GM12874 (cell line): ENCODE results near the gene BAX.

Experiments used
- CTCF ChIP-seq: IDR thresholded peaks from 2 replicates; pipeline ENCODE4 v1.5.1; 2011; ENCODE audit warnings: low read depth, mild to moderate bottlenecking, control low read depth, low read length, moderate library complexity; ENCODE audit not compliant: insufficient read depth

BAX gene

DNA sequence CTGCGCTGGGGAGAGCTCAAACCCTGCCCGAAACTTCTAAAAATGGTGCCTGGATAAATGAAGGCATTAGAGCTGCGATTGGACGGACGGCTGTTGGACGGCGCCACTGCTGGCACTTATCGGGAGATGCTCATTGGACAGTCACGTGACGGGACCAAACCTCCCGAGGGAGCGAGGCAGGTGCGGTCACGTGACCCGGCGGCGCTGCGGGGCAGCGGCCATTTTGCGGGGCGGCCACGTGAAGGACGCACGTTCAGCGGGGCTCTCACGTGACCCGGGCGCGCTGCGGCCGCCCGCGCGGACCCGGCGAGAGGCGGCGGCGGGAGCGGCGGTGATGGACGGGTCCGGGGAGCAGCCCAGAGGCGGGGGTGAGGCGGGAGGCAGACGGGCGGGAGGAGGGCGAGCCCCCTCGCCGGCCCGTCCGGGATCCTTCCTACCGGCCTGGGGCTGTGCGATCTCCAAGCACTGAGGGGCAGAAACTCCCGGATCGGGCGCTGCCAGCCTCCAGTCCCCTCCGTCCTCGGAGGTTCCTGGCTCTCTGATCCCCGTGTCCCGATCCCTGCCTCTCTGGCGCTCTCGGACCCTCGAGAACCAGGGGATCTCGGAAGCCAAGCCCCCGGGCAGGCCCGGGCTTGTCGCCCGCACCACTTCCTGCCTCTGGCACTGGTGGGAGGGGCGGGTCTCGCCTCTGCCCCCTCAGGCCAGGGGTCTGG, at the start of gene BAX:
BAX (plus strand) TSS at position 281 of the 713 bp plus-strand sequence; CDS start at position 335, 54 bp downstream.
- TF ChIP-seq CTCF, result no peak

DNA sequence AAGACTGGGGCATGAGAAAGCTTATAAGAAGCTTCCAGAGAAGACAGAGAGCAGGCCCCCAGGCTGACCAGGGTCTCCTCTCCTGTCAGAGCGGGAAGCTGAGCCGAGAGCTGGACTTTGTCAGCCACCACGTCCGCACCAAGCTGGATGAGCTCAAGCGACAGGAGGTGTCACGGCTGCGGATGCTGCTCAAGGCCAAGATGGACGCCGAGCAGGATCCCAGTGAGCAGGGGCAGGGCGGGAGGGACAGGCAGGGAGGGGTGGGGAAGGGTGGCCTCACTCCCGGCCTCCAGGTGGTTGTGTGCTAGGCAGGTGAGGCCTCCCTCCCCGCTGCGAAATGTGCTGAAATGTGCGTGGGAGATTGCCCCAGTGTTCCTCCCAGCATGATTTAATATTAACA, 49.0 kb upstream of the BAX start:
- TF ChIP-seq CTCF, result no peak

GRCh38 chr19:48906324-48906723, 48.4 kb upstream of the BAX start:
- TF ChIP-seq CTCF, result no peak

DNA sequence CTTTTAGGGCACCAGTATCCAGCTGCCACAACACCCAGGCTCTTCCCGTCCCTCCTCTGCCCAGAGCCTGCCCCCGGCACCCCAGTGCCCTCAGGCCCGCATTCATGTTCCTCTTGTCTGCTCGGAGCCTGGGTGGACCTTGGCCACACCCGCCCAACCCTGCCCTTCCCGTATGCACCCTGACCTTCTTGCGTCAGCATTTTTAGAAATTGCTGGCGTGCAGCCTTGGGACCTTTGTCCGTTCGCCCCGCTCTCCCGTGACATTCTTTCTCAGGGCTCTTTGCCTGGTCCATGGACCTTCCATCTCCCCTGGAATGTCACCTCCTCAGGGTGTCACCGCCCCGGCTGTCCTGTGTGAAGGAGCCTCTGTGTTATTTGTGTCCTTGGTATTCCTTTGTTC, 47.0 kb upstream of the BAX start:
- TF ChIP-seq CTCF, result no peak

DNA sequence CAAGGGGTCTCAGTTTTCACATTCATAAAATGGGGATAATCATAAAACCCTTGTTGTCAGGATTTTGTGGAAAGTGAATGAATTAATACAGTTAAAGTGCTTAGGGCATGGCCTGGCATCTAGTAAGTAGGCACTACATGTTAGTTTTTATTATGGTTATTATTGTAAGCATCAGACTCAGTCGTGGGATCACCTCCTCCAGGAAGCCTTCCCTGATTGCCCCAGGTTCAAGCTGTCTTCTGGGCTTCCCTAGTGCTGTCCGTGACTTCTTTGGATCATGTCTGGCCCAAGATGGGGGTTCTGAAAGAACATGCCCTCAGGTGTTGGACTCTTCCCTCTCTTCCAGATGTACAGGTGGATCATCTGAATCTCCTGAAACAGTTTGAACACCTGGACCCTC, 43.9 kb upstream of the BAX start:
- no peak for TF ChIP-seq CTCF

DNA sequence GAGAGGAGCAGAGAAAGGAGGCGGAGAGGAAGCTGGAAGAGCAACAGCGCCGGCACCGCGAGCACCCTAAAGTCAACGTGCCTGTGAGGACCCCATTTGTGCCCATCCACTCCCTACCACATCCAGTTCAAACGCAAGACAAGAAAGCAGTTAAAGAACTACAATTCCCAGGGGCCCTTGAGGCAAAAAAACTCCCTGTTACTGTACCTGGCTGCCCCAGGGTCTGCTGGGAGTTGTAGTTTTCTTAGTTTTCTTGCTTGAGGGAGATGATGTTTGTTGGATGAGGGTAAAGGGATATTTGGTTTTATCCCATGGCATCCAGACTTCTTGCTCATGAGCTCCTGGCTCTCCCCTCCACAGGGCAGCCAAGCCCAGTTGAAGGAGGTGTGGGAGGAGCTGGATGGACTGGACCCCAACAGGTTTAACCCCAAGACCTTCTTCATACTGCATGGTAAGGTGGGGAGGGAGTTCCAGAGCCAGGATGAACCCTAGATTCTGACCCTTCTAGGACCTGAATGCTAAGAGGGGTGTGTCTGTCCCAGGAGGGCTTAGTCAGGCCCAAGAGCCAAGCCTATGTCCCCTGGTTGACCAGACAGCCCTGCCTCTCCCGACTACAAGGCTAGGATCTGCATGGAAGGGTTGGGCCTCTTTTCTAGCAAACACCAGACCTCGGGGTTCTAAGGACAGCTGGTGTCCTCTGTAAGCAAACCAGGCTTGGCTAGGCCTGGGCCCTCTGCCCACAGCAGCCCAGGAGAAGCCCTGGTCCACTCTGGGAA, 41.4 kb upstream of the BAX start:
- no peak for TF ChIP-seq CTCF

DNA sequence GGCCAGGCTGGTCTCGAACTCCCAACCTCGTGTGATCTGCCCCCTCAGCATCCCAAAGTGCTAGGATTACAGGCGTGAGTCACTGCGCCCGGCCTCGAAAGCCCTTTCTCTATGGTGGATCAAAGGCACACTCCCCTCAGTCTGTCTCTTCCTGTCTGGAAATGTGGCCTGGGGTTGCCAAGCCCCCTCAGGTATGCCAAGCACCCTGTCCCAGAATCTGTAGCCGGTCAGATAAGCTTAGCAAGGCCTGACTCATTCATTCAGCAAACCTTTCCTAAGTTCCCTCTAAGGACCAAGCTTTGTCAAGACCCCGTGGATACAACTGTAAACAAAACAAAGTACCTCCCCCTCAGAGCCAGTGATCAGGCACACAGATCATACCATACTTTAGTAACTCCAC, 40.5 kb upstream of the BAX start:
- TF ChIP-seq CTCF, result no peak
